ENCODE data around the gene PRELID3B.

GRCh38 chr20:59084041-59084850, 41.7 kb upstream of the PRELID3B start:
- TF ChIP-seq CTCF (IDR thresholded peaks at IDR 0.05; ENCODE audit: low read length) (no peak), EZH2 (IDR thresholded peaks at IDR 0.05; ENCODE audit: borderline replicate concordance, low read length) (no peak)
